ENCODE data around the gene ADGRA3.

The ADGRA3 gene

GRCh38 chr4:22515888-22516541 lies at the start of gene ADGRA3:
Gene ADGRA3, minus strand, starts transcription at chr4:22516066. Its CDS starts 282 bp downstream, at chr4:22515784.
- DNase-seq (ENCODE audit: low spot score), result no peak

- no peak for DNase-seq (ENCODE audit: low spot score)
Observed at GRCh38 chr4:22556495-22556894, 40.6 kb upstream of the ADGRA3 start.

GRCh38 chr4:22554670-22555069 lies 38.8 kb upstream of the ADGRA3 start:
- no peak for DNase-seq (ENCODE audit: low spot score)

- DNase-seq (ENCODE audit: low spot score), result no peak
Observed at GRCh38 chr4:22553560-22553959, 37.7 kb upstream of the ADGRA3 start.

GRCh38 chr4:22552812-22553211 lies 36.9 kb upstream of the ADGRA3 start:
- DNase-seq (ENCODE audit: low spot score), result no peak

- DNase-seq (ENCODE audit: low spot score), result no peak
Observed at GRCh38 chr4:22551550-22551949, 35.7 kb upstream of the ADGRA3 start.

GRCh38 chr4:22546299-22546698 lies 30.4 kb upstream of the ADGRA3 start:
- no peak for DNase-seq (ENCODE audit: low spot score)

- no peak for DNase-seq (ENCODE audit: low spot score)
Observed at GRCh38 chr4:22539251-22539650, 23.4 kb upstream of the ADGRA3 start.

- no peak for DNase-seq (ENCODE audit: low spot score)
Observed at GRCh38 chr4:22537864-22538263, 22.0 kb upstream of the ADGRA3 start.

GRCh38 chr4:22534374-22534773 lies 18.5 kb upstream of the ADGRA3 start:
- DNase-seq (ENCODE audit: low spot score), result no peak

GRCh38 chr4:22532896-22533295 lies 17.0 kb upstream of the ADGRA3 start:
- no peak for DNase-seq (ENCODE audit: low spot score)

GRCh38 chr4:22532117-22532516 lies 16.3 kb upstream of the ADGRA3 start:
- no peak for DNase-seq (ENCODE audit: low spot score)

GRCh38 chr4:22531311-22532019 lies 15.6 kb upstream of the ADGRA3 start:
- DNase-seq (ENCODE audit: low spot score), result no peak

- no peak for DNase-seq (ENCODE audit: low spot score)
Observed at GRCh38 chr4:22524895-22525294, 9.0 kb upstream of the ADGRA3 start.

GRCh38 chr4:22522706-22523501 lies 7.0 kb upstream of the ADGRA3 start:
- DNase-seq (ENCODE audit: low spot score), result no peak

GRCh38 chr4:22522206-22522605 lies 6.3 kb upstream of the ADGRA3 start:
- no peak for DNase-seq (ENCODE audit: low spot score)

- DNase-seq (ENCODE audit: low spot score), result no peak
Observed at GRCh38 chr4:22521240-22521639, 5.4 kb upstream of the ADGRA3 start.

GRCh38 chr4:22515145-22515887 lies 550 bp downstream of the ADGRA3 start:
- DNase-seq (ENCODE audit: low spot score), result no peak

GRCh38 chr4:22514481-22514880 lies 1.4 kb downstream of the ADGRA3 start:
- no peak for DNase-seq (ENCODE audit: low spot score)

- no peak for DNase-seq (ENCODE audit: low spot score)
Observed at GRCh38 chr4:22514001-22514400, 1.9 kb downstream of the ADGRA3 start.

GRCh38 chr4:22512306-22512705 lies 3.6 kb downstream of the ADGRA3 start:
- DNase-seq (ENCODE audit: low spot score), result no peak

GRCh38 chr4:22510750-22511149 lies 5.1 kb downstream of the ADGRA3 start:
- no peak for DNase-seq (ENCODE audit: low spot score)
